GM18951 (cell line): ENCODE data around the gene MRPS5.

Experiments used
- POLR2A ChIP-seq: IDR thresholded peaks from 4 replicates; pipeline ENCODE4 v1.6.1; 2011; ENCODE audit warnings: mild to moderate bottlenecking; ENCODE audit not compliant: insufficient read length, insufficient read depth; ENCODE audit errors: extremely low read depth
- in situ Hi-C: fragments of 300-500 bp; cut with MboI; formaldehyde crosslinking; loops from one replicate; pipeline ENCODE4 v1.12.0; 2022; ENCODE audit warnings: low sequenced_read_pairs, mixed read lengths, inconsistent platforms; ENCODE audit not compliant: unreplicated experiment

The MRPS5 gene

GRCh38 chr2:95076705-95077529, 44.7 kb downstream of the MRPS5 start:
- in situ Hi-C loops = no loop called here
- no peak for TF ChIP-seq POLR2A

- TF ChIP-seq POLR2A = no peak
- in situ Hi-C loops = no loop called here
These were observed 46.0 kb downstream of the MRPS5 start for GRCh38 chr2:95075440-95076132.

- in situ Hi-C loops = no loop called here
- no peak for TF ChIP-seq POLR2A
These were observed 46.8 kb downstream of the MRPS5 start for GRCh38 chr2:95074663-95075439.

GRCh38 chr2:95073856-95074662, 47.5 kb downstream of the MRPS5 start:
- TF ChIP-seq POLR2A = no peak
- in situ Hi-C loops = no loop called here

- in situ Hi-C loops = no loop called here
- TF ChIP-seq POLR2A = no peak
These were observed 49.2 kb downstream of the MRPS5 start for GRCh38 chr2:95072424-95072823.

GRCh38 chr2:95071856-95072255, 49.8 kb downstream of the MRPS5 start:
- no peak for TF ChIP-seq POLR2A
- in situ Hi-C loops = no loop called here

GRCh38 chr2:95069465-95069864, 52.1 kb downstream of the MRPS5 start:
- in situ Hi-C loops = no loop called here
- TF ChIP-seq POLR2A = no peak

GRCh38 chr2:95068256-95068655, 53.4 kb downstream of the MRPS5 start:
- TF ChIP-seq POLR2A = no peak

GRCh38 chr2:95063086-95063958, 58.3 kb downstream of the MRPS5 start:
- in situ Hi-C loops = no loop called here
- TF ChIP-seq POLR2A = no peak

More at GRCh38 chr2:95068256-95068655, 53.4 kb downstream of the MRPS5 start:
- in situ Hi-C loops = no loop called here

- TF ChIP-seq POLR2A = no peak
- in situ Hi-C loops = no loop called here
These were observed 59.1 kb downstream of the MRPS5 start for GRCh38 chr2:95062242-95063085.

GRCh38 chr2:95061601-95062183, 59.9 kb downstream of the MRPS5 start:
- in situ Hi-C loops = no loop called here
- TF ChIP-seq POLR2A = no peak

- no peak for TF ChIP-seq POLR2A
- in situ Hi-C loops = no loop called here
These were observed 60.5 kb downstream of the MRPS5 start for GRCh38 chr2:95061119-95061512.
